Mucosa of stomach (tissue), 1 donor: ENCODE results near the gene RFTN1.

Source experiments
- H3K27me3 ChIP-seq: one replicate; pipeline ENCODE4 v1.7.0; 2013; ENCODE audit warnings: mild to moderate bottlenecking, low read length; ENCODE audit not compliant: control insufficient read depth, insufficient read depth
- H3K36me3 ChIP-seq: one replicate; pipeline ENCODE4 v1.7.0; 2013; ENCODE audit warnings: low read length; ENCODE audit not compliant: control insufficient read depth, insufficient read depth
- H3K4me1 ChIP-seq: one replicate; pipeline ENCODE4 v1.7.0; 2013; ENCODE audit warnings: mild to moderate bottlenecking, low read length; ENCODE audit not compliant: control insufficient read depth, insufficient read depth
- H3K4me3 ChIP-seq: one replicate; pipeline ENCODE4 v1.7.0; 2013; ENCODE audit warnings: low read length
- H3K9ac ChIP-seq: one replicate; pipeline ENCODE4 v1.7.0; 2013; ENCODE audit warnings: mild to moderate bottlenecking, low read length, moderate library complexity
- H3K9me3 ChIP-seq: one replicate; pipeline ENCODE4 v1.7.0; 2013; ENCODE audit warnings: mild to moderate bottlenecking, low read length, moderate library complexity; ENCODE audit not compliant: control insufficient read depth
- donor health status: Pancreatic carcinoma.

RFTN1 gene

DNA sequence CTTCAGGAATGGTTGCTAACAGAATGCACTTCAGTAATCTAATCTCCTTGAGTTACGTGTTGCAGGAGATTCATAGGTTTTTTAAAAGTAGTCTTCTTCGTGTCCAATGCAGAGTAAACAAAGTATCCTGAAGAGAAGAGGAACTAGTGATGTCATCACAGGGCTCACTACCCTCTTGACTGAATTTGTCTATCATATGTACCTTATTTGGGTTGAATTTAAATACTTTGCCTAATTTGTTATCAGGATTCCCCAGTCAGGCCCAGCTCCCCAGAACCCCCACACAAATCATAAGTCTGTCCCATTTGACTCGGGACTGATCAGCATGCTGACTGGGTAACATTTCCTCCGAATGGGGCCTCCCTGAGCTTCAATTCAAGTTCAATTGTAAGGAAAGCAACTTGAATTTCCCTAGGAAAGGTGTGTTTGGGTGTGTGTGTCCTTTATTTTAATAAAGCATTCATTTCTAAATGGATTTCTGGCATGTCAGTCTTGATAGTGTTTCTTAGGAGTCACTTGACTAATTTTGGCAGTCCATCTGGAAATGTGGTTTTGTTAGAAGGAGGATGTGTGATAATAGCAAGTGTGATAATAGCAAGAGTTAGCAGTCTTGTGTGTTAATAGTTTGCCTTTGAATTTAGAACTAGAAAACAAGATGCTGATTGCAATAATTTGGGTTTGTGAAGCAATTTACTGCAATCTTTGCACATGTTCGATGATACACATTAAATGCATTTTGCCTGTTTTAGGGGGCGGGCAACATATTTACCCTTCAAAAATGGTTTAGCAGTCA is 226.6 kb downstream of the RFTN1 start:
- Histone ChIP-seq H3K36me3 (no peaks in the 10 kb centered on the region), H3K9ac (peak overlapping the region; percentile 35), H3K4me3 (no peak overlapping the region), H3K9me3 (no peaks in the 10 kb centered on the region), H3K4me1 (no peaks in the 10 kb centered on the region), H3K27me3 (no peaks in the 10 kb centered on the region)

DNA sequence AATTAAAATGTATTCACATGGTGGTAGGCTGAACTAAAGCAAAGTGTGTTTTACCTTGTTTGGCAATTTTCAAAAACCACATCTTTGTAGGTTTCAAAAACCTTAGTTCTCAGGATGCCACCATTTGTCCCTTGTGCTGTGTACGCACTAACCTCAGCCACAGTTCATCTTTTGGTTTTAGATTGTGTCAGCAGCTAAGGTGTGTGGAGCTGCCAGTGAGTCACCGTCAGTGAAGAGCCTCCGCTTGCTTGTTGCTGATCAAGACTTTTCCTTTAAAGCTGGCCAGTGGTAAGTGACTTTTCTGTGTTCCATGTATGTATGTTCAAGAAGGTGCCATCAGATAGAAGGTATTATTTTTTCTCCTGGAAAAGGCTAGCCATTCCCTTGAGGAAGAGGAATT is 227.3 kb downstream of the RFTN1 start:
- Histone ChIP-seq H3K27me3 (no peaks in the 10 kb centered on the region), H3K9me3 (no peaks in the 10 kb centered on the region), H3K36me3 (no peaks in the 10 kb centered on the region), H3K4me3 (no peak overlapping the region), H3K4me1 (no peaks in the 10 kb centered on the region), H3K9ac (peak overlapping the region; percentile 35)

DNA sequence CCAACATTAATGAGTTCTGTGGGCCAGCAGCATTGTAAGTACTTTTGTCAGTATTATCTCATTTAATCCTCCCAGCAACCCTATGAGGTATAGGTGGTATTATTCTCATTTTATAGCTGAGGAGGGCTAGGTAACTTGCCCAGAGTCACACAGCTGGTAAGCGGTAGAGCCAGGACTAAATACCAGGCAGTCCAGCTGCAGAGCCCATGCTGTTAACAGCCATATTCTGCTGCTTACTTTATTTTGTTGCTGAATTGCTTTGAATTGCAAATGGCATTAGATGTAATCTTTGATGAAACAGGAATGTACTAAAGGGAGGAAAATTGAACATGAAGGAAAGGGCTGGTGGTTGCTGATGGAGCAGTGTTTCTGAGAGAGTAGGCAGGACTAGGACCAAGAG is 228.9 kb downstream of the RFTN1 start:
- Histone ChIP-seq H3K4me3 (no peak overlapping the region), H3K27me3 (no peaks in the 10 kb centered on the region), H3K4me1 (no peaks in the 10 kb centered on the region), H3K36me3 (no peaks in the 10 kb centered on the region), H3K9ac (no peak overlapping the region), H3K9me3 (no peaks in the 10 kb centered on the region)

DNA sequence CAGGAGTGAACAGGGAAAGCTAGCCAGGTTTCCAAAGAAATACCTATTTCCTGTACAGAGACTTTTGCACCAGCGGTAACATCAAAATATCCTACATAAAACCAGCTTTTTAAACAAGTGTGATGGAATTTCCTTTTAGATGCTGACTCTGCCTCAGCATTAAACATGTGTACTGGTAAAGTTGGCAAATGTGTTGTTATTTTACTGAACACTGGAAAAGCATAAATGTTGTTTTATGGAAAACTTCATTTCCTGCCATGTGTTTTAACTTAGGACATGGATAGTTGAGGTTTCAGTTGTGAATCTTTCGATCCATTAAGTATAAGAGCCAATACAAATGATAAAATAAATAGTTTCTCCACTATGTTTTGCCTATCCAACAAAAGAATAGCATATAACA is 232.8 kb downstream of the RFTN1 start:
- Histone ChIP-seq H3K4me3 (no peak overlapping the region), H3K9me3 (no peaks in the 10 kb centered on the region), H3K27me3 (no peaks in the 10 kb centered on the region), H3K4me1 (no peaks in the 10 kb centered on the region), H3K9ac (no peak overlapping the region), H3K36me3 (no peaks in the 10 kb centered on the region)

DNA sequence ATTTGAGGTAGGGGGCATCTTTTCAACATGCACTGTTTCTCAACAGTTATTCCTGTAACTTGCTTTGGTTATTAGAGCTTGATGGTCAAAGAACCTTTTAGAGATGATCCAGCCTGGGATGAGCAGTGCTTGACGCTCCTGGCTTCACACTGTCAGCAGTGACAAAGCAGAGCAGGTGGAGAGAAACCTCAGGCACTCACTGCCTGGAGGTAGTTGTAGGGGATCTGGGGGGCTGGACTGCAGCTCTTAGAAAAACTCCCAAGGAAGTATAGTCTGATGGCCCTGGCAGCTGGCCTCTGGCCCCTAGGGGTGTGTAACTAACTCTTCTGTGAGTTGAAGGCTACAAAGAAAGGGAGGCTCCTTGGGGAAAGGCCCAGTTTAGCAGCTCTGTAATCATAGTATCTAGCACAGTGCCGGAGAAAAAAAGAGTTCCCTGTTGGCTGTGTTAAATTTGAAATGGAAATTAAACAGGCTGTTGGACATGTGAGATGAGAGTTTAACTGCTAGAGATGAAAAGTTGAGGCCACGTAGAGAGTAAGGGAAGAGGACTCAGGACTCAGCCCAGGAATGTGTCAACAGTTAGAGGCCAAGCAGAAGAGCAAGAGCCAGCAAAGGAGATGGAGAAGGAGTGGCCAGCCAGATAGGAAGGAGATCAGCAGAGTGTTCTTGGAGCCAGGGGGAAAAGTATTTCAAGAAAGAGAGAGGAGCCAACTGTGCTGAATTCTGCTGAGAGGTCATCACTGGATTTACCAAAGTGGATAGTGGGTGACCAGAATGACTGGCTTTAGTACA is 234.3 kb downstream of the RFTN1 start:
- no peaks in the 10 kb centered on the region for H3K27me3 ChIP-seq
- H3K9me3 ChIP-seq: no peaks in the 10 kb centered on the region
- no peaks in the 10 kb centered on the region for H3K4me1 ChIP-seq
- no peak overlapping the region for H3K4me3 ChIP-seq
- no peaks in the 10 kb centered on the region for H3K36me3 ChIP-seq
- H3K9ac ChIP-seq: no peak overlapping the region

DNA sequence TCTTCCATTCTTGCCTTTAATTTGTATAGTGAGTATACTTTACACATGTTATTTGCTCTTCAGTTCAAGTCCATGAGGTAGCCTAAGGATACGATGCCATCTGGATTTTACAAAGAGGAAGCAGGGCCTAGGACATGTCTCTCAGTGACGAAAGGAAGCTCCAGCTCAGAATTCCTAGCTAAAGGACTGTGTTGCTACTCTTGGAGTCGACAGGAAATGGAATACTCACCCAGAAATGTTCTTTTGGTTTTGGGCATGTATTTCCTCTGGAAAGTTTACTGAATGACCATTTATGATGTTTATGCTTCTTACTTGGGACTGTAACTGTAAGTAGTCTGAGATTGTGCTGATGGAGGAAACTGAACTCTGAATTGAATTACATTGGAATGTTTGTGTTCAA is 236.0 kb downstream of the RFTN1 start:
- H3K9ac ChIP-seq: no peak overlapping the region
- no peaks in the 10 kb centered on the region for H3K36me3 ChIP-seq

DNA sequence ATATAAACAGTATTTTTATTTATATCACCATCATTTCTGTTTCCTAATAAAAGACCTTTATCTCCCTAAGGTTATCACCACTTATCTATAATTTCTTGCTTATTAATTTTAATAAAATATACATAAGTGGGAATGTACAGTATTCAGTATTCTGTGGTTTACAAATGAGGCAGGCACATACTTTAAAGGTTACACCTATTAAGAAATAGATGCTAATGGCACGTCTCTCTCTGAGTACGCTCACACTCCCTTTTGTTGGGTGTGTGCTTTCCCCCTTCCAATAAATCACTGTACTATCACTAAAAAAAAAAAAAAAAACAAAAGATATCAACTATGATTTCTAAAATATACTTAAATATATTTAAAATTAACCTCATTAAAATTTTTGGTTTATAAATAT is 239.6 kb downstream of the RFTN1 start:
- H3K9me3 ChIP-seq: no peaks in the 10 kb centered on the region

More for the DNA sequence above, 236.0 kb downstream of the RFTN1 start:
- Histone ChIP-seq H3K27me3 (no peaks in the 10 kb centered on the region), H3K4me3 (no peak overlapping the region), H3K4me1 (no peaks in the 10 kb centered on the region), H3K9me3 (no peaks in the 10 kb centered on the region)

DNA sequence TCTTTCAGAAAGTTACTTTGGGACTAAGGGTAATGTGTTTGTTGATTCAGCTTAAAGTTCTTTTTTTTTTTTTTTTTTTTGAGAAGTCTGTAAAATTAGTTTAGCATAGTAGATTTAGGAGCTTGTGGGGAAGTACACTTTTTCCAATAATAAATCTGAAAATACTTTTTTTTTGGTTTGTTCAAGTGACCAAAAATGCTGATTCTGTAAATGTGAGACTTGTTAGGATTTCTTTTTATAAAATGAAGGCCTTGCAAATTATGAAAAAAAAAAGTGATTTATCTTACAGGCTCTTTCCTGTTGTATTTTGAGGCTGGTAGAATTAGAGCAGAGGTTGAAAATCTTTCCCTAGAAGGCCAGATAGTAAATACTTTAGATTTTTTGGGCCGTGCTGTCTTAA is 240.9 kb downstream of the RFTN1 start:
- no peak overlapping the region for H3K9ac ChIP-seq
- H3K4me3 ChIP-seq: no peak overlapping the region
- peaks cover 2% of the 10 kb centered on the region for H3K4me1 ChIP-seq
- no peaks in the 10 kb centered on the region for H3K27me3 ChIP-seq
- no peaks in the 10 kb centered on the region for H3K9me3 ChIP-seq
- no peaks in the 10 kb centered on the region for H3K36me3 ChIP-seq

More for the DNA sequence above, 239.6 kb downstream of the RFTN1 start:
- Histone ChIP-seq H3K4me3 (no peak overlapping the region), H3K4me1 (no peaks in the 10 kb centered on the region), H3K9ac (no peak overlapping the region), H3K27me3 (no peaks in the 10 kb centered on the region), H3K36me3 (no peaks in the 10 kb centered on the region)

DNA sequence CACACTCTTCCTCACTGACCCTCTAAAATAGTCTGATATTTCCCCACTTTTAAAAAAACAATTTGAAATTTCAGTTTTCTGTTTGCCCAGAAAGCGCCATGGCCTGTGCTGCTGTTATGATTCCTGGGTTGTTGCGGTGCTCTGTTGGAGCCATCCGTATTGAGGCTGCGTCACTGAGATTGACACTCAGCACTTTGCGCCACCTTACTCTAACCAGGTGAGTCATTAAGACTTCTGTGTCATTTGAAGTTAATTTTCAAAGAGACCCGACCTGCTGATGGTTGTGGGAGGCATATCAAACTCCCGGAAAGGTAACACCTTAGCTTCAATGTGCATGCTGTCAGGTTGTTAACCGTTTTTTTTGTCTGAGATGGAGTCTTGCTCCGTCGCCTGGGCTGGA is 242.6 kb downstream of the RFTN1 start:
- no peaks in the 10 kb centered on the region for H3K27me3 ChIP-seq
- H3K4me3 ChIP-seq: no peak overlapping the region
- H3K36me3 ChIP-seq: no peaks in the 10 kb centered on the region
- peaks cover 15% of the 10 kb centered on the region for H3K4me1 ChIP-seq
- no peak overlapping the region for H3K9ac ChIP-seq
- H3K9me3 ChIP-seq: no peaks in the 10 kb centered on the region

DNA sequence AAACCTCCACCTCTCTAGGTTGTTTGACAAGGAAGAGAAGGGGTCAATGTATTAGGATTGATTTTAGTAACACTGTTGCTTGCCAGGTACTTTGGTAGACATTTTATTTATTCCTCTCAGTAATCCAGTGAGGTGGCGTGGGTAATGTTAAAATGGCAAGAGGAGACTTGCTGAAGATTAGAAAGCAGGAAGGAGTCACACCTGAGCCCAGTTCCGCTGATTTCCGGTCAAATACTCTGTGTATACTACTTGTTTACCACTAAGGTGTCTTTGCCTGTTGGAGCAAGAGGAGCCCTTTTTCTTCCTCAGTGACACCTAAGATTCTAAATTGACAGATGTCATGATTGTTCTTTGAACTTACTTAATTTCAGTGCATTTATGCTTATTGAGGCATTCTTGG is 246.8 kb downstream of the RFTN1 start:
- peaks cover 17% of the 10 kb centered on the region for H3K4me1 ChIP-seq
- H3K9me3 ChIP-seq: no peaks in the 10 kb centered on the region
- H3K36me3 ChIP-seq: no peaks in the 10 kb centered on the region
- H3K4me3 ChIP-seq: no peak overlapping the region
- no peaks in the 10 kb centered on the region for H3K27me3 ChIP-seq
- H3K9ac ChIP-seq: peak overlapping the region; percentile 8
